Left lung (tissue), 10 donors: ENCODE results near the gene NPAS1. TPM values are rescaled to one million over a fixed set of nuclear protein-coding genes. Genes with fewer than 3 reads are reported as not detected.

Experiments used
- ATAC-seq: fragments of 200-7000 bp; cut with Tn5 transposase; one replicate; pipeline ENCODE4 v1.9.1; 2020; ENCODE audit warnings: moderate library complexity
- DNase-seq, 4 donors: peaks; one replicate each; pipeline ENCODE4 v3.0.0-alpha.2; 2013 to 2020
- H3K27ac ChIP-seq, 2 donors: fragments of 200-600 bp; sonication (generic) in 1 of 2; one replicate each; pipeline versions ENCODE4 v1.5.0 to v1.8.0; 2020 to 2021
- H3K27me3 ChIP-seq, 2 donors: fragments of 200-600 bp; sonication (generic) in 1 of 2; one replicate each; pipeline versions ENCODE4 v1.5.0 to v1.8.0; 2020 to 2021
- H3K36me3 ChIP-seq, 2 donors: fragments of 200-600 bp; sonication (generic) in 1 of 2; one replicate each; pipeline versions ENCODE4 v1.5.0 to v1.8.0; 2020 to 2021
- H3K4me1 ChIP-seq, 2 donors: fragments of 200-600 bp; one replicate each; pipeline ENCODE4 v1.8.0; 2021
- H3K4me3 ChIP-seq, 2 donors: fragments of 200-600 bp; sonication (generic) in 1 of 2; one replicate each; pipeline versions ENCODE4 v1.5.0 to v1.8.0; 2020 to 2021; ENCODE audit warnings: mild to moderate bottlenecking in 1 of 2
- H3K9me3 ChIP-seq, 2 donors: fragments of 200-600 bp; sonication (generic) in 1 of 2; one replicate each; pipeline versions ENCODE4 v1.5.0 to v1.8.0; 2020 to 2021
- CTCF ChIP-seq, 2 donors: fragments of 200-600 bp; sonication (generic) in 1 of 2; IDR thresholded peaks; one replicate each; pipeline versions ENCODE4 v1.5.0 to v1.8.0; 2021; ENCODE audit warnings: antibody characterized with exemption in 2 of 2
- intact Hi-C, 2 donors: fragments of 100-400 bp; cut with DNase I; formaldehyde crosslinking; loops; one replicate each; pipeline versions ENCODE4 v1.11.2 to v1.14.2; 2022
- polyA plus RNA-seq, 6 donors: library from polyadenylated mRNA; unstranded; fragments of 120-200 nt; gene quantifications; one replicate each; pipeline ENCODE4 v1.2.1, GENCODE V29; 2013; ENCODE audit not compliant: insufficient read length in 6 of 6
- total RNA-seq, 2 donors: library from RNA; stranded (reverse); fragmentation: NEBNext Ultra II Directional; extraction: Animal tissue kit (Norgen Biotek cat#: 25700); gene quantifications; one replicate each; pipeline ENCODE4 v1.2.1, GENCODE V29; 2021
- donor health status: DM: no; HTN: yes; CAD: no.
- donor health status: DM: no; HTN: no; CAD: no.

The NPAS1 gene
- total and polyA plus RNA-seq, 8 donors = 0.50 to 2.0 (median 1.3) TPM

- Histone ChIP-seq H3K27me3 (no peaks in the 10 kb centered on the region), H3K4me1 (peaks cover 28 to 65% of the 10 kb centered on the region in 2 donors), H3K27ac (peak overlapping the region in 1 of 2 donors; percentile 54), H3K36me3 (peaks cover 0 to 6% of the 10 kb centered on the region in 2 donors), H3K4me3 (no peak overlapping the region), H3K9me3 (no peaks in the 10 kb centered on the region)
- no peak for TF ChIP-seq CTCF (IDR thresholded peaks at IDR 0.05)
- DNase-seq (no peak), ATAC-seq (no peak)
- intact Hi-C loops = no loop called here
These were observed 41.3 kb upstream of the NPAS1 start for GRCh38 chr19:46978171-46978869.

GRCh38 chr19:46979126-46980105, 40.2 kb upstream of the NPAS1 start:
- Histone ChIP-seq H3K4me3 (no peak overlapping the region), H3K9me3 (no peaks in the 10 kb centered on the region), H3K27ac (no peak overlapping the region), H3K36me3 (peaks cover 0 to 6% of the 10 kb centered on the region in 2 donors), H3K27me3 (no peaks in the 10 kb centered on the region), H3K4me1 (peaks cover 32 to 73% of the 10 kb centered on the region in 2 donors)
- intact Hi-C loops = loop anchor here in 1 of 2 donors (10.0 kb wide), 1 partner anchor 55 kb away; no protein-coding TSS in a partner anchor
- ATAC-seq (no peak), DNase-seq (no peak)
- TF ChIP-seq CTCF (IDR thresholded peaks at IDR 0.05) = no peak

- intact Hi-C loops = loop anchor here in 1 of 2 donors (10.0 kb wide), 1 partner anchor 56 kb away; no protein-coding TSS in a partner anchor
- Histone ChIP-seq H3K9me3 (no peaks in the 10 kb centered on the region), H3K27me3 (no peaks in the 10 kb centered on the region), H3K4me3 (no peak overlapping the region), H3K27ac (peak overlapping the region in 1 of 2 donors; percentile 63), H3K4me1 (peaks cover 25 to 75% of the 10 kb centered on the region in 2 donors), H3K36me3 (peaks cover 0 to 6% of the 10 kb centered on the region in 2 donors)
- ATAC-seq (no peak), DNase-seq (no peak)
- TF ChIP-seq CTCF (IDR thresholded peaks at IDR 0.05) = no peak
These were observed 38.9 kb upstream of the NPAS1 start for GRCh38 chr19:46980761-46981160.

- intact Hi-C loops = loop anchor here in 1 of 2 donors (10.0 kb wide), 1 partner anchor 57 kb away; no protein-coding TSS in a partner anchor
- H3K4me3 ChIP-seq = no peak overlapping the region
- H3K4me1 ChIP-seq = peaks cover 18 to 68% of the 10 kb centered on the region in 2 donors
- no peaks in the 10 kb centered on the region for H3K9me3 ChIP-seq
- TF ChIP-seq CTCF (IDR thresholded peaks at IDR 0.05) = no peak
- no peaks in the 10 kb centered on the region for H3K27me3 ChIP-seq
- H3K36me3 ChIP-seq = peaks cover 0 to 6% of the 10 kb centered on the region in 2 donors
- H3K27ac ChIP-seq = peak overlapping the region; percentile 33 to 63
- DNase-seq (no peak), ATAC-seq (peak; percentile 28)
These were observed 38.2 kb upstream of the NPAS1 start for GRCh38 chr19:46981286-46981945.
